ENCODE results near the gene SH3RF3.

DNA sequence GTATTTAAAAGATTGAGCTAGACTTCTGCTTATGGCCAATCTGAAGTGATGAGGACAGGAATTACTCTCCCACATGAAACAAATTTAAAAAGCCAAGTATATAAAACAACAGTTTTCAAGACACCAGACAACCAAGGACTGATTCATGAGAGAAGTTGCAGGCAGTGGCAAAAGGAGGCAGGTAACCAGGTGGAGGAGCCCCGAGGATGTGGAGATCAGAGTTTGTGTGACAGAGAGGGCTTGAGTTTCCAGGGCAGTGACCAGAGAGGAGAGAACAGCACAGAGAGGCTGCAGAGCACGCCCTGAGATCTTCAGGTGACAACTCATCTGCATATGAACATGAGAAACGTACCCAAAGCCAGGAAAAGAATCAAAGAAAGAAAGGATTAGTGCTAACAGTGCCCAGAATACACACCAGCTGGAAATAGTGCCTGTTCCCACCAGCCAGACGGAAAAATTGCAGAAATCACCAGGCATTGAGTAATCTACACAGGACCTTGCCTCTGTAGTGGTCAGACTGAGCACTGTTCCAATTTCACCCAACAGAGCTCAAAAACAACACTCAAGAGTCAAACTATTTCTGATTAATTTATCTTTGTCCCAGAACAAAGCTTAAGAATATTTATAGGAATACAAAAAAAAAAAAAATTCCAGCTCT is 311.6 kb downstream of the SH3RF3 start:
- TF ChIP-seq, protein P1, sequence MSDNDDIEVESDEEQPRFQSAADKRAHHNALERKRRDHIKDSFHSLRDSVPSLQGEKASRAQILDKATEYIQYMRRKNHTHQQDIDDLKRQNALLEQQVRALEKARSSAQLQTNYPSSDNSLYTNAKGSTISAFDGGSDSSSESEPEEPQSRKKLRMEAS (CRISPR knock-in tag; IDR thresholded peaks at IDR 0.05) = no peak
- TF ChIP-seq EZH2 (IDR thresholded peaks at IDR 0.05; ENCODE audit: borderline replicate concordance, low read depth, low read length) = no peak
